Spleen (tissue), 7 donors: ENCODE measurements around the gene AFF4.

Experiments used
- CTCF ChIP-seq, 11 experiments: fragments of 200-600 bp in 7 of 11; fragments of 450-650 bp in 4 of 11; sonication (generic) in 4 of 11; IDR thresholded peaks in 8 of 11; conservative IDR thresholded peaks in 3 of 11; 1 replicate in 7 of 11; 2 replicates in 4 of 11; pipeline versions ENCODE4 v1.4.0 to v1.8.0; 2016 to 2021; ENCODE audit warnings: antibody characterized with exemption in 11 of 11, inconsistent platforms in 4 of 11, mild to moderate bottlenecking in 1 of 11
- POLR2A ChIP-seq, 3 donors: fragments of 450-650 bp; IDR thresholded peaks; one replicate each; pipeline ENCODE4 v1.5.1; 2017; ENCODE audit warnings: antibody characterized with exemption in 3 of 3, mild to moderate bottlenecking in 1 of 3
- POLR2AphosphoS5 ChIP-seq, 3 donors: sonication (generic); formaldehyde crosslinking; IDR thresholded peaks; one replicate each; pipeline ENCODE4 v1.5.1; 2017; ENCODE audit warnings: antibody characterized with exemption in 3 of 3
- donor health status: DM: no; HTN: no; CAD: no; lungs with moderate emphysema.
- donor health status: DM: no; HTN: no; CAD: no.
- donor health status: DM: no; HTN: no; CAD: no.

DNA sequence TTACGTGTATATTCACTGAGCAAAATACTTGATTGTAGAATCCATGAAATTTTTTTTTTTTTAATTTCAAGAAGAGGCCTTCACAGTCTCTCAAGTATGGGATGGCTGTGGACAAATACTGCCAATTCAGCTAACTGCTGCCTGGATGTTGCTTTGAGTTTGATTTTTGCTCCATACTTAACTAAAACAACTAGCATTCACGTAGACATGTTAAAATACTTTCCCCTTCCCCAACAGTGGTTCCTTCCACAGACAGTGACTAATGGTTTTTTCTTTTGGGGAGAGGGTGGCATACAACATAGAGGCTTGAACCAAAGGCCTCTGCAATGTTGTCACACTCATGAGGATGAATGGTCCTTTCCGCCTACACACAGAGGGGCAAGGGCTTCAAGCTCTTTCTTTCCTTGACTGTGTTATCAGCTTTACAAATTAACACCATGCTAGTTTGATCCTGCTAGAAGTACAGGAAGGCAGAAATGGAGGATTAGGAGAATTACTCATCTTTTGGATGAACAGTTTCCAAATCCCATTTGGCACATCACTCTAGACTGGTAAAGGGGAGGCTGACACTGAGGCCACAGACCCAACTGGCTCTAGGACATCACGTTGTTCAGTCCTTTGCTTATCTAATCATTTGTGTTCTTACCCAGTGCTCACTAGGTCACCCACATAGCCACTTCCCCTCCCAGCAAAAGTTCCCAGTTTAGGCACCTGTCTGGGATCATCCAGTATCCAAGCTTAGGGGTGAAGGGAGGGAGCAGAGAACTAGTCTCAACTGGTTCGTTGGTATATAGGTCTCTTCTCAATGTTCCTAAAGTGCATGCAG lies 91.8 kb downstream of the AFF4 start:
- TF ChIP-seq CTCF (IDR thresholded peaks at IDR 0.05 in 8 of 11, conservative IDR thresholded peaks at IDR 0.05 in 3 of 11), result no peak
- TF ChIP-seq POLR2A (IDR thresholded peaks at IDR 0.05), result no peak
- no peak for TF ChIP-seq POLR2AphosphoS5 (IDR thresholded peaks at IDR 0.05)
